ENCODE measurements around the gene ERC2. TPM values are rescaled to one million over a fixed set of nuclear protein-coding genes. Genes with fewer than 3 reads are reported as not detected.

The ERC2 gene
- polyA plus RNA-seq, 3 donors, result not detected

DNA sequence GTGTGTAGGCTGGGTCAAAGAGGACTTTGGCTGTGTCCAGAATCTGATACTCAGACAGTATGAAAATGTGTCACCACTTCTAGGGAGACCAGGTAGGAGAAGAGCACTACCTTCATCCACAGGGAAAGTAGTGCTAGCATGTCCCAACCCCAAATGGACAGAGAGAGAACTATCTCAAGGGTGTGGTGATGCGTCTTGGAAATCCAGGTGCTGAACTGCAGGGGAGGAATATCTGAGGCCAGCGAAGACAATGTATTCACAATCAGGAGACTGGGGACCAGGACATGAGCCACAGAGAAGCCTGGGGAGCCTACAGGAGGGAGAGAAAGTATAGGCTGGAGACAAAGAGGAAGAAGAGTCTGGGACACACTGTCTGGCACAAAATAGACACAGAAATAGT is 829.1 kb downstream of the ERC2 start:
- H3K9me3 ChIP-seq (replicated peaks in 1 of 2; ENCODE audit: control insufficient read depth in 1 of 2, insufficient read depth in 1 of 2, low read length in 2 of 2), result no peaks in the 10 kb centered on the region
- no peaks in the 10 kb centered on the region for H3K79me2 ChIP-seq (ENCODE audit: insufficient read depth, low read length)
- H3K4me3 ChIP-seq (replicated peaks in 1 of 3; ENCODE audit: low read depth in 2 of 3, low read length in 3 of 3), result no peak overlapping the region
- no peaks in the 10 kb centered on the region for H3K36me3 ChIP-seq (replicated peaks in 1 of 2; ENCODE audit: control insufficient read depth in 1 of 2, insufficient read depth in 2 of 2, low read length in 2 of 2)
- H3K9me3 Mint-ChIP-seq, result peaks cover 0 to 4% (median 0%) of the 10 kb centered on the region in 7 donors
- H3K4me2 ChIP-seq (replicated peaks; ENCODE audit: extremely low read depth, low read length, poor library complexity, severe bottlenecking), result no peak overlapping the region
- intact Hi-C loops (cut with micrococcal nuclease), result loop anchor here in 1 of 2 donors (5.0 kb wide), 1 partner anchor 42 kb away; no protein-coding TSS in a partner anchor
- H3K27ac Mint-ChIP-seq, result peak overlapping the region in 1 of 7 donors; percentile 21
- H3K27me3 ChIP-seq (ENCODE audit: control insufficient read depth in 2 of 2, insufficient read depth in 2 of 2, low read length in 2 of 2), result no peaks in the 10 kb centered on the region
- H3K27ac ChIP-seq (ENCODE audit: low read depth in 1 of 2, low read length in 2 of 2), result no peak overlapping the region
- H2AFZ ChIP-seq (ENCODE audit: insufficient read depth, low read depth, low read length, poor library complexity, severe bottlenecking), result no peak overlapping the region
- whole genome bisulfite sequencing (ENCODE audit: insufficient coverage), result 100% methylated on average over 2 of the region's 2 CpGs
- no peak for DNase-seq
- TF ChIP-seq, protein P1, sequence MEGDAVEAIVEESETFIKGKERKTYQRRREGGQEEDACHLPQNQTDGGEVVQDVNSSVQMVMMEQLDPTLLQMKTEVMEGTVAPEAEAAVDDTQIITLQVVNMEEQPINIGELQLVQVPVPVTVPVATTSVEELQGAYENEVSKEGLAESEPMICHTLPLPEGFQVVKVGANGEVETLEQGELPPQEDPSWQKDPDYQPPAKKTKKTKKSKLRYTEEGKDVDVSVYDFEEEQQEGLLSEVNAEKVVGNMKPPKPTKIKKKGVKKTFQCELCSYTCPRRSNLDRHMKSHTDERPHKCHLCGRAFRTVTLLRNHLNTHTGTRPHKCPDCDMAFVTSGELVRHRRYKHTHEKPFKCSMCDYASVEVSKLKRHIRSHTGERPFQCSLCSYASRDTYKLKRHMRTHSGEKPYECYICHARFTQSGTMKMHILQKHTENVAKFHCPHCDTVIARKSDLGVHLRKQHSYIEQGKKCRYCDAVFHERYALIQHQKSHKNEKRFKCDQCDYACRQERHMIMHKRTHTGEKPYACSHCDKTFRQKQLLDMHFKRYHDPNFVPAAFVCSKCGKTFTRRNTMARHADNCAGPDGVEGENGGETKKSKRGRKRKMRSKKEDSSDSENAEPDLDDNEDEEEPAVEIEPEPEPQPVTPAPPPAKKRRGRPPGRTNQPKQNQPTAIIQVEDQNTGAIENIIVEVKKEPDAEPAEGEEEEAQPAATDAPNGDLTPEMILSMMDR (IDR thresholded peaks at IDR 0.05), result no peak
- peaks cover 15% of the 10 kb centered on the region for H3K4me1 Mint-ChIP-seq
- H3K27me3 Mint-ChIP-seq (ENCODE audit: low read depth in 3 of 3), result peaks cover 6 to 19% (median 17%) of the 10 kb centered on the region in 3 donors
- peaks cover 14 to 15% of the 10 kb centered on the region in 2 donors for H3K4me1 ChIP-seq (ENCODE audit: control insufficient read depth in 1 of 2, insufficient read depth in 2 of 2, low read length in 2 of 2)
- no peak overlapping the region for H3K4me3 Mint-ChIP-seq
- no peak overlapping the region for H3K9ac ChIP-seq (ENCODE audit: insufficient read depth, low read length, poor library complexity, severe bottlenecking)
- H4K20me1 ChIP-seq (ENCODE audit: insufficient read depth, low read length), result no peaks in the 10 kb centered on the region
- H3K36me3 Mint-ChIP-seq, result no peaks in the 10 kb centered on the region

DNA sequence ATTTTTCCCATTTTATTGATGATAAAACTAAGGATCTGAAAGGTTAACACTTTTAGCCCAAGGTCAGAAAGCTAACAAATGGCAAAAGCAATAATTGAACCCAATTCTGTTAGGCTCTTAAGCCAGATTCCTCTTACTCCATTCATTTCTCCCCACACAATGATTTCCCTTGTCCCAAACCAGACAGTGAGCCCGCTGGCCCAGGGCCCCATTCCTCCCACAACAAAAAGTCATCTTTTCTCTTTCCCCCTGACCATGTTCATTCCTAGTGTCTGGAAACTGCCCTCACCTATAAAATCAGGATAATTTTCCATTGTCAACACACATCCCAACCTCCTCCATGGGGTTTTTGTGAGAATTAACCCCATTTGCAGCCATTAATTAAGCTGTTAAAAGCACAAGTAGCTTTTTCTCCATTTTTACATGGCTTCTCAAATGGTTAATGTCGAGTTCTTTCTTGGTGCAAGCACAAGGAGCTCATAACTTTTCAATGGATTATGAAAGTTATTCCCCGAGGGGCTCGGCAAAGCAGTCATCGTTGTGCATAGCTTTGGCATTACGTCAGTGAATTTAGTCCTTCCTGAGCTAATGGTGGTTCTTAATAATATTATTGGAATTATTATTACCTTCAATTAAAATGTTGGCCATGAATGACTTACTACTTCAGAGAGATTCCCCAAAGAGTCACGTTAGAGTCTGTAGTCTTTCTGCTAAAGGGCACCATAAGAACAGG is 830.2 kb downstream of the ERC2 start:
- H3K27ac Mint-ChIP-seq, result peak overlapping the region in 1 of 7 donors; percentile 1
- intact Hi-C loops (cut with micrococcal nuclease), result loop anchor here in 1 of 2 donors (5.0 kb wide), 1 partner anchor 41 kb away; no protein-coding TSS in a partner anchor
- Histone ChIP-seq H3K4me2 (replicated peaks; ENCODE audit: extremely low read depth, low read length, poor library complexity, severe bottlenecking) (no peak overlapping the region), H3K27me3 (ENCODE audit: control insufficient read depth in 2 of 2, insufficient read depth in 2 of 2, low read length in 2 of 2) (no peaks in the 10 kb centered on the region), H3K79me2 (ENCODE audit: insufficient read depth, low read length) (no peaks in the 10 kb centered on the region), H3K27ac (ENCODE audit: low read depth in 1 of 2, low read length in 2 of 2) (no peak overlapping the region), H4K20me1 (ENCODE audit: insufficient read depth, low read length) (no peaks in the 10 kb centered on the region), H3K4me3 (replicated peaks in 1 of 3; ENCODE audit: low read depth in 2 of 3, low read length in 3 of 3) (no peak overlapping the region), H3K9ac (ENCODE audit: insufficient read depth, low read length, poor library complexity, severe bottlenecking) (no peak overlapping the region), H3K36me3 (replicated peaks in 1 of 2; ENCODE audit: control insufficient read depth in 1 of 2, insufficient read depth in 2 of 2, low read length in 2 of 2) (no peaks in the 10 kb centered on the region), H3K4me1 (ENCODE audit: control insufficient read depth in 1 of 2, insufficient read depth in 2 of 2, low read length in 2 of 2) (peaks cover 14 to 15% of the 10 kb centered on the region in 2 donors), H3K9me3 (replicated peaks in 1 of 2; ENCODE audit: control insufficient read depth in 1 of 2, insufficient read depth in 1 of 2, low read length in 2 of 2) (no peaks in the 10 kb centered on the region), H2AFZ (ENCODE audit: insufficient read depth, low read depth, low read length, poor library complexity, severe bottlenecking) (no peak overlapping the region)
- 100% methylated on average over 1 of the region's 7 CpGs for WGBS (ENCODE audit: insufficient coverage)
- peaks cover 6 to 17% (median 14%) of the 10 kb centered on the region in 3 donors for H3K27me3 Mint-ChIP-seq (ENCODE audit: low read depth in 3 of 3)
- H3K4me1 Mint-ChIP-seq, result peaks cover 15% of the 10 kb centered on the region
- no peaks in the 10 kb centered on the region for H3K36me3 Mint-ChIP-seq
- no peak for DNase-seq
- TF ChIP-seq, protein P1 (IDR thresholded peaks at IDR 0.05), result no peak
- H3K9me3 Mint-ChIP-seq, result peaks cover 0 to 4% (median 0%) of the 10 kb centered on the region in 7 donors
- H3K4me3 Mint-ChIP-seq, result no peak overlapping the region

Data from CD14-positive monocyte (primary cell).